Thyroid gland (tissue), 4 donors: ENCODE data around the gene ORM2.

Experiments
- POLR2A ChIP-seq, 2 donors: fragments of 450-650 bp; IDR thresholded peaks; one replicate each; pipeline ENCODE4 v1.6.1; 2017; ENCODE audit warnings: antibody characterized with exemption in 2 of 2, mild to moderate bottlenecking in 2 of 2, moderate library complexity in 1 of 2
- TF ChIP-seq, protein P1 (sequence below), 6 experiments: fragments of 200-600 bp in 3 of 6; fragments of 450-650 bp in 3 of 6; sonication (generic) in 3 of 6; IDR thresholded peaks; one replicate each; pipeline ENCODE4 v1.5.1; 2016 to 2019; ENCODE audit warnings: antibody characterized with exemption in 6 of 6, mild to moderate bottlenecking in 2 of 6, inconsistent platforms in 1 of 6, moderate library complexity in 1 of 6

DNA sequence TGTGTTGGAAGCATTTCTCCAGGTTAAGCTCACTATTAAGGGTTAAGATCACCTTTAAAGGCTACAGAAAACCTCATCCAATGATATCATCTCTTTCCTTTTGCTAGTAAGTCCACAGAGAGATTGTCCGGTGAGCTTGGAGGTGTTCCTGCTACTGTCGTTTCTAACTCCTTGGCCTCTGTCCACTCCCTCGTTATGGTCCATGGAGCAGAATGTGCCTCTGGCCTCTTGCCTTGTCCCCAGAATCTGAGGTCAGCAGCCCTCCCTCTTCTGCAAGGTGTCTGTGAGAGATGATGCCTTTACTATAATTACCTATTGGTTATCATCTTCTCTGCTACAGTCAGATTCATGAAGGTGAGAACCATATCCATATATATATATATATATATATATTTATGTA, 15.0 kb downstream of the ORM2 start:
- TF ChIP-seq, protein P1, sequence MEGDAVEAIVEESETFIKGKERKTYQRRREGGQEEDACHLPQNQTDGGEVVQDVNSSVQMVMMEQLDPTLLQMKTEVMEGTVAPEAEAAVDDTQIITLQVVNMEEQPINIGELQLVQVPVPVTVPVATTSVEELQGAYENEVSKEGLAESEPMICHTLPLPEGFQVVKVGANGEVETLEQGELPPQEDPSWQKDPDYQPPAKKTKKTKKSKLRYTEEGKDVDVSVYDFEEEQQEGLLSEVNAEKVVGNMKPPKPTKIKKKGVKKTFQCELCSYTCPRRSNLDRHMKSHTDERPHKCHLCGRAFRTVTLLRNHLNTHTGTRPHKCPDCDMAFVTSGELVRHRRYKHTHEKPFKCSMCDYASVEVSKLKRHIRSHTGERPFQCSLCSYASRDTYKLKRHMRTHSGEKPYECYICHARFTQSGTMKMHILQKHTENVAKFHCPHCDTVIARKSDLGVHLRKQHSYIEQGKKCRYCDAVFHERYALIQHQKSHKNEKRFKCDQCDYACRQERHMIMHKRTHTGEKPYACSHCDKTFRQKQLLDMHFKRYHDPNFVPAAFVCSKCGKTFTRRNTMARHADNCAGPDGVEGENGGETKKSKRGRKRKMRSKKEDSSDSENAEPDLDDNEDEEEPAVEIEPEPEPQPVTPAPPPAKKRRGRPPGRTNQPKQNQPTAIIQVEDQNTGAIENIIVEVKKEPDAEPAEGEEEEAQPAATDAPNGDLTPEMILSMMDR (IDR thresholded peaks at IDR 0.05), result no peak
- no peak for TF ChIP-seq POLR2A (IDR thresholded peaks at IDR 0.05)
